HepG2 (cell line): ENCODE results near the gene WNT2B. TPM values are rescaled to one million over a fixed set of nuclear protein-coding genes. Genes with fewer than 3 reads are reported as not detected.
A peak's percentile ranks its signal among the peaks of the same experiment; 100 is the strongest.

Experiments used
- AFF4 ChIP-seq: sonication (generic); formaldehyde crosslinking; IDR thresholded peaks from 2 replicates; pipeline ENCODE4 v1.4.0; 2020; ENCODE audit warnings: missing genetic modification reagents
- ATM ChIP-seq: fragments of 450-650 bp; IDR thresholded peaks from 2 replicates; pipeline ENCODE4 v1.7.1; 2017; ENCODE audit warnings: mild to moderate bottlenecking, borderline replicate concordance
- IRF9 ChIP-seq: sonication (generic); formaldehyde crosslinking; IDR thresholded peaks from 2 replicates; pipeline ENCODE4 v1.8.0; 2022; ENCODE audit warnings: missing genetic modification reagents, mild to moderate bottlenecking, borderline replicate concordance
- MAX ChIP-seq: IDR thresholded peaks from 2 replicates; pipeline ENCODE4 v1.6.1; 2012; ENCODE audit warnings: inconsistent platforms
- MLLT10 ChIP-seq: sonication (generic); formaldehyde crosslinking; IDR thresholded peaks from 2 replicates; pipeline ENCODE4 v1.4.0; 2020; ENCODE audit warnings: missing genetic modification reagents
- MXD3 ChIP-seq: IDR thresholded peaks from 2 replicates; pipeline ENCODE4 v1.6.1; 2016; ENCODE audit warnings: mild to moderate bottlenecking, missing biosample characterization, missing genetic modification reagents
- NR2F1 ChIP-seq, 2 experiments: fragments of 450-650 bp in 1 of 2; formaldehyde crosslinking in 1 of 2; IDR thresholded peaks; 2 replicates each; pipeline versions ENCODE4 v1.5.0 to v1.6.1; 2016 to 2020; ENCODE audit warnings: mild to moderate bottlenecking in 1 of 2, missing compliant biosample characterization in 1 of 2, missing genetic modification reagents in 1 of 2, moderate library complexity in 1 of 2
- PLRG1 ChIP-seq: fragments of 450-650 bp; conservative IDR thresholded peaks from 2 replicates; pipeline ENCODE4 v1.6.1; 2016
- RXRB ChIP-seq: IDR thresholded peaks from 2 replicates; pipeline ENCODE4 v1.6.1; 2016; ENCODE audit warnings: borderline replicate concordance, missing genetic modification reagents, missing compliant biosample characterization
- SALL1 ChIP-seq: sonication (generic); formaldehyde crosslinking; IDR thresholded peaks from 2 replicates; pipeline ENCODE4 v1.8.0; 2022; ENCODE audit warnings: mild to moderate bottlenecking, missing genetic modification reagents
- ZBTB14 ChIP-seq: sonication (generic); formaldehyde crosslinking; IDR thresholded peaks from 2 replicates; pipeline ENCODE4 v1.4.0; 2020; ENCODE audit warnings: missing genetic modification reagents
- ZFX ChIP-seq: sonication (generic); formaldehyde crosslinking; IDR thresholded peaks from 2 replicates; pipeline ENCODE4 v1.4.0; 2020; ENCODE audit warnings: mild to moderate bottlenecking, low read depth, missing genetic modification reagents, moderate library complexity
- ZNF234 ChIP-seq: sonication (generic); formaldehyde crosslinking; conservative IDR thresholded peaks from 2 replicates; pipeline ENCODE4 v1.5.1; 2020; ENCODE audit warnings: mild to moderate bottlenecking, missing genetic modification reagents
- ZNF280D ChIP-seq: sonication (generic); formaldehyde crosslinking; IDR thresholded peaks from 2 replicates; pipeline ENCODE4 v1.5.1; 2020; ENCODE audit warnings: mild to moderate bottlenecking, missing genetic modification reagents
- ZNF296 ChIP-seq: sonication (generic); formaldehyde crosslinking; conservative IDR thresholded peaks from 2 replicates; pipeline ENCODE4 v1.5.0; 2020; ENCODE audit warnings: mild to moderate bottlenecking, missing genetic modification reagents
- ZNF563 ChIP-seq: sonication (generic); formaldehyde crosslinking; IDR thresholded peaks from 2 replicates; pipeline ENCODE4 v1.8.0; 2022; ENCODE audit warnings: mild to moderate bottlenecking, moderate library complexity, missing genetic modification reagents
- ZNF674 ChIP-seq: sonication (generic); formaldehyde crosslinking; IDR thresholded peaks from 2 replicates; pipeline ENCODE4 v1.5.0; 2020; ENCODE audit warnings: low read depth, mild to moderate bottlenecking, missing genetic modification reagents
- polyA plus RNA-seq, 8 experiments: library from polyadenylated mRNA; depleted of rRNA in 3 of 8; stranded (reverse) in 7 of 8; unstranded in 1 of 8; fragments of >200 nt; fragmentation: Illumina TruSeq in 4 of 8; extraction: Trizol in 4 of 8; gene quantifications; 2 replicates each; pipeline versions ENCODE4 v1.2.1 to v1.2.3, GENCODE V29; 2011 to 2016; ENCODE audit warnings: low read depth in 4 of 8, missing spikeins in 1 of 8, mixed read lengths in 1 of 8; ENCODE audit not compliant: insufficient read depth in 1 of 8
- total RNA-seq, 5 experiments: library from RNA; depleted of rRNA; stranded (reverse); fragments of >200 nt; fragmentation: Illumina TruSeq; extraction: Trizol; gene quantifications; 2 replicates each; pipeline ENCODE4 v1.2.3, GENCODE V29; 2016; ENCODE audit warnings: low read depth in 1 of 5

The WNT2B gene
- total and polyA plus RNA-seq, 2 of the 13 experiments (the other 11 are each of a cell fraction or from before 2014, with no cell fraction given): 0.11 to 0.32 TPM

GRCh38 chr1:112508278-112509004 is at the start of gene WNT2B (continued):
- no peak for TF ChIP-seq ZFX (CRISPR knock-in tag)
- TF ChIP-seq RXRB: no peak
- no peak for TF ChIP-seq MLLT10 (CRISPR knock-in tag)
- TF ChIP-seq ATM: no peak
- TF ChIP-seq ZNF280D (CRISPR knock-in tag): no peak
- no peak for TF ChIP-seq ZNF674 (CRISPR knock-in tag)
- TF ChIP-seq IRF9 (CRISPR knock-in tag): no peak
- no peak for TF ChIP-seq ZBTB14 (CRISPR knock-in tag)
- peak; percentile 52; the same call in 1 of the 2 replicates for TF ChIP-seq MAX
- no peak for TF ChIP-seq ZNF234 (CRISPR knock-in tag)
- TF ChIP-seq MXD3 (CRISPR knock-in tag): no peak
- no peak for TF ChIP-seq NR2F1 (CRISPR knock-in tag; IDR thresholded peaks at IDR 0.05)
- TF ChIP-seq SALL1 (CRISPR knock-in tag): peak; percentile 27; the same call in 1 of the 2 replicates
- TF ChIP-seq AFF4 (CRISPR knock-in tag): no peak
- TF ChIP-seq ZNF563 (CRISPR knock-in tag): 0 out of 2 replicates have a peak, but pooled peaks have one; percentile 13
- TF ChIP-seq ZNF296: no peak
- TF ChIP-seq PLRG1: no peak
